AG04450 (cell line): ENCODE measurements around the gene CCDC38. TPM values are rescaled to one million over a fixed set of nuclear protein-coding genes. Genes with fewer than 3 reads are reported as not detected.
A peak's percentile ranks its signal among the peaks of the same experiment; 100 is the strongest.

Source experiments
- CTCF ChIA-PET: fragments of 300-600, 350-600 bp; formaldehyde crosslinking; extraction: SDS; loops from one replicate; lab custom pipeline; 2022; ENCODE audit warnings: antibody characterized with exemption, inconsistent platforms; lab: Charles Lee
- POLR2A ChIA-PET: fragments of 350-600 bp; formaldehyde crosslinking; extraction: SDS; loops from one replicate; lab custom pipeline; 2021; ENCODE audit warnings: antibody characterized with exemption, inconsistent platforms; lab: Yijun Ruan, JAX
- DNase-seq: peaks from one replicate; pipeline ENCODE4 v3.0.0-alpha.2; 2011; ENCODE audit warnings: low read depth, low spot score
- H3K27ac ChIP-seq: one replicate; pipeline ENCODE4 v1.5.1; 2012; ENCODE audit warnings: low read depth, low read length, control low read depth
- H3K27me3 ChIP-seq: one replicate; pipeline ENCODE4 v1.6.0; 2012; ENCODE audit warnings: low read length; ENCODE audit not compliant: control insufficient read depth, insufficient read depth
- H3K4me3 ChIP-seq: 2 replicates; pipeline ENCODE4 v1.5.1; 2011; ENCODE audit warnings: mild to moderate bottlenecking, low read depth, low read length, control low read depth
- H3K9me3 ChIP-seq: 2 replicates; pipeline ENCODE4 v1.5.1; 2012; ENCODE audit warnings: low read length; ENCODE audit not compliant: control insufficient read depth, insufficient read depth
- CTCF ChIP-seq: IDR thresholded peaks from 2 replicates; pipeline ENCODE4 v1.5.1; 2011; ENCODE audit warnings: low read depth, low read length, control low read depth, inconsistent platforms
- polyA plus RNA-seq: library from polyadenylated mRNA; depleted of rRNA; stranded (reverse); fragments of >200 nt; gene quantifications from 2 replicates; pipeline ENCODE4 v1.2.3, GENCODE V29; 2011

CCDC38 gene
- polyA plus RNA-seq, 1 experiment: not detected

- POLR2A ChIA-PET: no interaction called here
- Histone ChIP-seq H3K27me3 (no peaks in the 10 kb centered on the region), H3K9me3 (no peaks in the 10 kb centered on the region), H3K4me3 (no peak overlapping the region), H3K27ac (peak overlapping the region; percentile 32)
- no peak for TF ChIP-seq CTCF
- DNase-seq: no peak
- CTCF ChIA-PET: no interaction called here
Measured at GRCh38 chr12:95882080-95882479, 60.3 kb downstream of the CCDC38 start.

- Histone ChIP-seq H3K9me3 (no peaks in the 10 kb centered on the region), H3K27me3 (no peaks in the 10 kb centered on the region), H3K4me3 (no peak overlapping the region), H3K27ac (peak overlapping the region; percentile 32)
- CTCF ChIA-PET: no interaction called here
- peak; percentile 18 for DNase-seq
- POLR2A ChIA-PET: no interaction called here
- no peak for TF ChIP-seq CTCF
Measured at GRCh38 chr12:95881331-95881955, 61.0 kb downstream of the CCDC38 start.

GRCh38 chr12:95880895-95881294 lies 61.5 kb downstream of the CCDC38 start:
- ChIA-PET POLR2A (no interaction called here), CTCF (no interaction called here)
- no peak for DNase-seq
- Histone ChIP-seq H3K9me3 (no peaks in the 10 kb centered on the region), H3K27me3 (no peaks in the 10 kb centered on the region), H3K27ac (no peak overlapping the region), H3K4me3 (no peak overlapping the region)
- TF ChIP-seq CTCF: no peak

GRCh38 chr12:95877622-95878021 lies 64.8 kb downstream of the CCDC38 start:
- no peak for TF ChIP-seq CTCF
- H3K27ac ChIP-seq: no peak overlapping the region
- CTCF ChIA-PET: no interaction called here
- H3K9me3 ChIP-seq: no peaks in the 10 kb centered on the region
- H3K4me3 ChIP-seq: no peak overlapping the region
- no peaks in the 10 kb centered on the region for H3K27me3 ChIP-seq
- no peak for DNase-seq
- POLR2A ChIA-PET: no interaction called here

GRCh38 chr12:95874452-95874851 lies 68.0 kb downstream of the CCDC38 start:
- no peaks in the 10 kb centered on the region for H3K27me3 ChIP-seq
- no peak overlapping the region for H3K4me3 ChIP-seq
- ChIA-PET POLR2A (no interaction called here), CTCF (no interaction called here)
- TF ChIP-seq CTCF: no peak
- no peak overlapping the region for H3K27ac ChIP-seq
- no peaks in the 10 kb centered on the region for H3K9me3 ChIP-seq
- no peak for DNase-seq
